Measurements from ENCODE around the gene MCM9. TPM values are rescaled to one million over a fixed set of nuclear protein-coding genes. Genes with fewer than 3 reads are reported as not detected.
A peak's percentile ranks its signal among the peaks of the same experiment; 100 is the strongest.

The MCM9 gene
- total RNA-seq, 6 experiments from 2014 or later: 4.3 to 7.6 (median 6.9) TPM

DNA sequence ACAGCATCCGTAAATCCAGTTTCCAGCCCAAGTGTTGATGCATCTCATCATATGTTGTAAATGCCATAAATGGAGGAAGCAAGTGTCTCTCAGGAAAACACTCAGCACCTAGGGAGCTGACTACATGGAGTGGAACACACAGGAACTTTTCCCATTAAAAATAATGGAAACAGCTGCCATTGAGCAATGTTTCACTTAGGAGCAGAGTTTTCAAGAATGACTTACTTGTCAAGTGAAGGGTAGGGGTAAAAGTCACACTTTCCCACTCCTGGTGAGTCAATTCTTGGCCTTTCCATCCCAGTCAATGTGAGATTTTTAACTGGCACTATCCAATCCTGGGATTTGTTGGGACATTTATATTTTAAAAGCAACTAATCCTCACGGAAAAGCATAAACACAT lies 160.4 kb downstream of the MCM9 start:
- H3K4me1 ChIP-seq: peaks cover 0 to 10% (median 0%) of the 10 kb centered on the region in 4 donors
- H3K9me3 ChIP-seq: no peaks in the 10 kb centered on the region
- no peak for ATAC-seq
- no peaks in the 10 kb centered on the region for H3K36me3 ChIP-seq
- DNase-seq: no peak
- no peak for TF ChIP-seq POLR2A (IDR thresholded peaks at IDR 0.05)
- TF ChIP-seq, protein P1, sequence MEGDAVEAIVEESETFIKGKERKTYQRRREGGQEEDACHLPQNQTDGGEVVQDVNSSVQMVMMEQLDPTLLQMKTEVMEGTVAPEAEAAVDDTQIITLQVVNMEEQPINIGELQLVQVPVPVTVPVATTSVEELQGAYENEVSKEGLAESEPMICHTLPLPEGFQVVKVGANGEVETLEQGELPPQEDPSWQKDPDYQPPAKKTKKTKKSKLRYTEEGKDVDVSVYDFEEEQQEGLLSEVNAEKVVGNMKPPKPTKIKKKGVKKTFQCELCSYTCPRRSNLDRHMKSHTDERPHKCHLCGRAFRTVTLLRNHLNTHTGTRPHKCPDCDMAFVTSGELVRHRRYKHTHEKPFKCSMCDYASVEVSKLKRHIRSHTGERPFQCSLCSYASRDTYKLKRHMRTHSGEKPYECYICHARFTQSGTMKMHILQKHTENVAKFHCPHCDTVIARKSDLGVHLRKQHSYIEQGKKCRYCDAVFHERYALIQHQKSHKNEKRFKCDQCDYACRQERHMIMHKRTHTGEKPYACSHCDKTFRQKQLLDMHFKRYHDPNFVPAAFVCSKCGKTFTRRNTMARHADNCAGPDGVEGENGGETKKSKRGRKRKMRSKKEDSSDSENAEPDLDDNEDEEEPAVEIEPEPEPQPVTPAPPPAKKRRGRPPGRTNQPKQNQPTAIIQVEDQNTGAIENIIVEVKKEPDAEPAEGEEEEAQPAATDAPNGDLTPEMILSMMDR (IDR thresholded peaks at IDR 0.05): no peak
- H3K4me3 ChIP-seq: no peak overlapping the region
- 78% methylated on average over 2 of the region's 2 CpGs for WGBS (ENCODE audit: insufficient coverage, low coverage, low lambda C conversion rate, missing lambda C conversion rate)
- H3K27me3 ChIP-seq: no peaks in the 10 kb centered on the region
- intact Hi-C loops (cut with DNase I): no loop called here
- H3K27ac ChIP-seq: no peak overlapping the region

DNA sequence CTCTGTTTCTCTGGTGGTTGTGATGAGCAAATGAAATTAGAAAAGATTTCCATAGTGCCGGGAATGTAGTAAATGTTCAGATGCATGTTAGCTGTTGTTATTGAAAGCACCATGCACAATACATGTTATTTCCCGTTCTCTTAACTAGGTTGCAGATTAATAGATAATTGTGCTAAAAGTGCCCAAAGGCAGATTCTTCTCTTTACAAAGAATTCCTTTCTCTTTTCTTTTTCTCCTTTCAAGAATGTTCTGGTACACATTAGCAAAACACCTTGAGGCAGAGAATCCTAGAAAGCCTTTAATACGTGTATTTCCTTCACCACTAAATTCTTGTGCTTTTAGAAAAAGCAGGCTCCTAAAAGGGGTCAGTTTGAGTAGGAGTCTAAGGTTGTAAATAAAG lies 162.1 kb downstream of the MCM9 start:
- no peaks in the 10 kb centered on the region for H3K9me3 ChIP-seq
- ATAC-seq (no peak), DNase-seq (no peak)
- intact Hi-C loops (cut with DNase I): no loop called here
- peaks cover 0 to 10% (median 0%) of the 10 kb centered on the region in 4 donors for H3K4me1 ChIP-seq
- H3K27ac ChIP-seq: no peak overlapping the region
- no peak overlapping the region for H3K4me3 ChIP-seq
- TF ChIP-seq POLR2A (IDR thresholded peaks at IDR 0.05): no peak
- TF ChIP-seq, protein P1 (IDR thresholded peaks at IDR 0.05): no peak
- no peaks in the 10 kb centered on the region for H3K36me3 ChIP-seq
- no peaks in the 10 kb centered on the region for H3K27me3 ChIP-seq
- WGBS (ENCODE audit: insufficient coverage, low coverage, low lambda C conversion rate, missing lambda C conversion rate): 85% methylated on average over 3 of the region's 3 CpGs

DNA sequence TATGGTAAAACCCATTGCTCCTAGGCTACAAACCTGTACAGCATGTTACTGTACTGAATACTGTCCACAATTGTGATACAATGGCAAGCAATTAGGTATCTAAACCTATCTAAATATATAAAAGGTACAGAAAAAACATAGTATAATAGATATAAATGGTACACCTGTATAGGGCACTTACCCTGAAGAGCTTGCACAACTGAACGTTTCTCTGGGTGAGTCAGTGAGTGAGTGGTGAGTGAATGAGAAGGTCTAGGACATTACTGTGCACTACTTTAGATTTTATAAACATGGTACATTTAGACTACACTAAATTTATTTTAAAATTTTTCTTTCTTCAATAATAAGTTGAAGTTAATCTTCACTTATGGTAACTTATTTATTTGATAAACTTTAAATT lies 163.7 kb downstream of the MCM9 start:
- Histone ChIP-seq H3K27me3 (no peaks in the 10 kb centered on the region), H3K27ac (no peak overlapping the region), H3K4me1 (peaks cover 0 to 10% (median 0%) of the 10 kb centered on the region in 4 donors), H3K9me3 (no peaks in the 10 kb centered on the region), H3K36me3 (no peaks in the 10 kb centered on the region), H3K4me3 (no peak overlapping the region)
- ATAC-seq (peak in 3 of 4 donors; percentile 10 to 50 (median 29)), DNase-seq (no peak)
- intact Hi-C loops (cut with DNase I): no loop called here
- 18% methylated on average over 1 of the region's 1 CpG for WGBS (ENCODE audit: insufficient coverage, low coverage, low lambda C conversion rate, missing lambda C conversion rate)
- TF ChIP-seq POLR2A (IDR thresholded peaks at IDR 0.05): no peak

DNA sequence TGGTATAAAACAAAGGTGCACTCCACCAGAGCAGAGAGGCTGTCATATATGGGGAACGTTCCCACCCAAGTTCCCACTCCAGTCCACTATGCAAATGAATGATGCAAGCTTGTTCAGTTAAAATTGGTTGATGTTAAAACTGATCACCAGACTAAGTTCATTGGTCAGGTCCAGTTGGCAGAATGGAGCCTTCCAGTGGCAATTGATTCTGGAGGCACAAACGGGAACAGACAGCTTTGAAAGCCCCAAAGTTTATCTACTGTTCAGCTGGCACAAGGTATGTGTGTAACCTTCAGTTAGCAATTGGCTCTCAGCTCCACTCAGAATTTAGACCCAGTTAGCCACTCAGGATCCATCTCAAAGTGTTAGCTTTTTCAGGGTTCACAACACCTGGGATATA lies 164.1 kb downstream of the MCM9 start:
- peak in 1 of 3 donors; percentile 64 for DNase-seq
- Histone ChIP-seq H3K4me1 (peaks cover 0 to 10% (median 0%) of the 10 kb centered on the region in 4 donors), H3K27me3 (no peaks in the 10 kb centered on the region), H3K36me3 (no peaks in the 10 kb centered on the region), H3K27ac (no peak overlapping the region), H3K9me3 (no peaks in the 10 kb centered on the region), H3K4me3 (no peak overlapping the region)
- peak; percentile 47 to 83 (median 72) for ATAC-seq
- 41% methylated on average over 2 of the region's 2 CpGs for WGBS (ENCODE audit: insufficient coverage, low coverage, low lambda C conversion rate, missing lambda C conversion rate)
- TF ChIP-seq, protein P1 (IDR thresholded peaks at IDR 0.05): no peak
- no peak for TF ChIP-seq POLR2A (IDR thresholded peaks at IDR 0.05)
- intact Hi-C loops (cut with DNase I): no loop called here

DNA sequence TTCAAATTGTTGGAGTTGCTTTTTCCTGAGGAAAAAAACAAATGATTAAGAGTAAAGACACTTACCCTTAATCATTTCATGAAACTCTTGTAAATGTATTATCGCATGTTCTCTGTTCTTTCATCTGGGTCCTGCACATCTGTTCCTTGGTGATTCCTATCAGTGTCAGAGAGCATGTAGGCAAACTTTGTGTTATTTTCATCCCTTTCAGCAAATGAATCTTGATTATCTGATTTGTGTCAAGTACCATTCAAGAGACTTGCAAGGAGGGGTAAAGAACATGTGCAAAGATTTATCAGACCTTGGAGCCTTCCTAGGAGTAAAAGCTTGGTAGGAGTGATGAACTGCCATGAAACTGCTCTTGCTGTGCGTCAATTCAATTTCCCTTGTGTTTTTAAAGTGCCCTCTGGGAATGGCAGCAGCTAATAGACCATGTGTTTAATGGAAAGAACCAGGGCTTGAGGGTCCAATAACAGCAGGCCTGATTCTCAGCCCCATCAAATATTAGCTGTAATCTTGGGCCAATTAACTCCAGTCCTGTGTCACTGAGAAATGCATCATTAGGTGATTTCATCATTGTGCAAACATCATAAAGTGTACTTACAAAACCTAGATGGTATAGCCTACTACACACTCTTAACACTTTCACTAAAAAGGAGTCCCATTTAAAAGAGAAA lies 164.7 kb downstream of the MCM9 start:
- H3K4me3 ChIP-seq: no peak overlapping the region
- no peak for DNase-seq
- intact Hi-C loops (cut with DNase I): no loop called here
- H3K36me3 ChIP-seq: no peaks in the 10 kb centered on the region
- peak in 1 of 4 donors; percentile 27 for ATAC-seq
- H3K27me3 ChIP-seq: no peaks in the 10 kb centered on the region
- H3K9me3 ChIP-seq: no peaks in the 10 kb centered on the region
- WGBS (ENCODE audit: insufficient coverage, low coverage, low lambda C conversion rate, missing lambda C conversion rate): 88% methylated on average over 1 of the region's 2 CpGs
- peaks cover 0 to 10% (median 0%) of the 10 kb centered on the region in 4 donors for H3K4me1 ChIP-seq
- H3K27ac ChIP-seq: no peak overlapping the region
- no peak for TF ChIP-seq POLR2A (IDR thresholded peaks at IDR 0.05)
- TF ChIP-seq, protein P1 (IDR thresholded peaks at IDR 0.05): no peak

Data from right lobe of liver (tissue), 6 donors.